Measurements from ENCODE around the gene MYOF.
A peak's percentile ranks its signal among the peaks of the same experiment; 100 is the strongest.

- TF ChIP-seq CTCF (IDR thresholded peaks at IDR 0.05) = peak; percentile 44 to 62 (median 48)
- TF ChIP-seq POLR2A (IDR thresholded peaks at IDR 0.05) = no peak
These were observed 193.2 kb downstream of the MYOF start for GRCh38 chr10:93288679-93289634.
